GM21528 (cell line): ENCODE measurements around the gene NLGN1.

Experiments used
- ATAC-seq: cut with Tn5 transposase; IDR thresholded peaks from one replicate; pipeline ENCODE4 v1.9.1; 2021; ENCODE audit warnings: mild to moderate bottlenecking, moderate library complexity; ENCODE audit not compliant: unreplicated experiment, low FRiP score

The NLGN1 gene

DNA sequence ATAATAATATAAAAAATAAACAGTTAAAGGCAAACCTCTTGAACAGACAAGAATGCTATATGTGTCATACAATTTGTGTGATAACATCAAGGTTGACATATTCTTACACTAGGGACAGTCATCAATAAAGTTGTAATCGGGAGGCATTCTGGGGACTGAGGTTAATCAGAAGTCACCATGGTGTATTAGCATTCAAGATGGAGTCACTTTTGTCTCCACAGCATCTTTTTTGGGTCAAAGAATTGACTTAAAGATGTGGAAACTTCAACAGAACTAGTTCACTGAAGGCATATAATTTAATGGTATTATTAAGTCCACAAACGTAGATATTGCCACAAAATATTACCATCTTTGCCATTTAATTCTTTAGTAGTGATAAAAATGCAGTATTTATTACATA, 836.0 kb downstream of the NLGN1 start:
- ATAC-seq = no peak

DNA sequence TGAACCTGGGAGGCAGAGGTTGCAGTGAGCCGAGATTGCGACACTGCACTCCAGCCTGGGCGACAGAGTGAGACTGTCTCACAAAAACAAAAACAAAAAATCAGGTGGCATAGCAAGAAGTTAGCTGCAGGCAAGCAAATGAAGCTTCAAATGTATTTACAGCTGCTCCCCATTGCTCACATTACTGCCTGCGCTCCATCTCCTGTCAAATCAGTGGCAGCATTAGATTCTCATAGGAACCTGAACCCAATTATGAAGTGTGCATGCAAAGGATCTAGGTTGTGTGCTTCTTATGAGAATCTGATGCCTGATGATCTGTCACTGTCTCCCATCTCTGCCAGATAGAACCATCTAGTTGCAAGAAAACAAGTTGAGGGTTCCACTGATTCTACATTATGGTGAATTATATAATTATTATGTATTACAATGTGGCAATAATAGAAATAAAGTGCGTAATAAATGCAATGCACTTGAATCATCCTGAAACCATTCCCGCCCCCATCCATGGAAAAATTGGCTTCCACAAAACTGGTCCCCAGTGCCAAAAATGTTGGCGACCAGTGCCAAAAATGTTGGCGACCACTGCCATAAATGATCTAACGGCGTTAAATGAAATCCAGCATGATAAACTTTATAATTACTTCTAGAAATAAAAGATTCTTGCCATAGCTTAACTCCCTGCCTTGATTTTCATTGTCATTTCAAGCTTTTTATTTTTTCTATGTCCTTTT, 844.9 kb downstream of the NLGN1 start:
- no peak for ATAC-seq

DNA sequence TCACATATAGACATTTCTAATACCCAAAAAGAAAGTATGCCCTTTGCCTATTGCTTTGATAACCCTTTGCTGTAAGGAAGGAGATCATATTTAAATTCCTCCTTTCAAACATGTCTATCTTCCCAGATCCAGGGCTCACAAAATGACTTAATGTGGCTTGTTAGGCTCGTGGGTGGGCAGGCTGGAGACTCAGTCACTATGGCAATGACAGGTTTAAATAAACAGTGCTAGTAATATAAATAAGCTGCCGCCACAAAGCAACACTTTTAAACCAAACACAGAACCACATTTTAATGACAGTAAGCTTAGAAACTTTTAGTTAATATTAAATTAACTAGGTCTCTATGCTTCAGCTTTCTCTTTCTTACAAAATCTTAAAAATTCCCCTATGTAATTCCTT, 845.6 kb downstream of the NLGN1 start:
- no peak for ATAC-seq

DNA sequence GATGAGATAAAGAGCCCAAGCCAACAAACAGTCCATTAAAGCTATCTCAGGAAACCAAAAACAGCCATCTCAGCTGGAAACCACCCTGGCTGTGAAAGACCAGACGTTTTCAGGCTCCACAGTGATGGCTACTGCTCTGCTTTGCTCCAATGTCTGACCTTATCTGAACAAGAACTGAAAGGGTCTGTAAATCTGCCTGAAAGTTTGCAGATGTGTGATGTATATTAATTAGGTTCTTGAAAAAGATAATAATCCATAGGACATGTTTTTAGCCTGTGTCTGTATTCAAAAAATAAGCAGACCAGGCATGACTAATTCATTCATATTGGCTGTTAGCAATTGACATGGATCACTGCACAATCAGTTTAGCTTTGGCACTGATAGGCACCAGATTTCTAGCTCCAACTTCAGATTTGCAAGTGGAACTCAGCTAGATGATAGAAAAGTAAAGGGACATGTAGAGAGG, 850.2 kb downstream of the NLGN1 start:
- ATAC-seq = no peak

DNA sequence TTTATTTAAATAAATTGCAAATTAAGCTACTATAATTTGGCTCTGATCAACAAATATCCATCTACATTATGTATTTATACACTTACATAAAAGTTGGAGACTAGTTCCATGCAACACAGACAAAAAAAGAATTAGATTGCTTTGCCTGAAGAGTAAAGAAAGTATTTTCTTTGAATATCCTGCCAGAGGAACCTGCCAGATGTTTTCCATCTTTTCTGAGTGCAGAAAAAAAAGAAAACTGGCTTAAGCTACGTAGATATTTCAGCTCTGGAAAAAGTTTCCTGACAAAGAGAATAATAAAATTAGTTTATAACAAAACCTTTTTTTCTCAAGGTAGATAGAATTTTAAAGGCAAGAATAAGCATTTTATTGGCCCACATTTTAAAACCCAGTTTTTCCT, 854.1 kb downstream of the NLGN1 start:
- no peak for ATAC-seq

DNA sequence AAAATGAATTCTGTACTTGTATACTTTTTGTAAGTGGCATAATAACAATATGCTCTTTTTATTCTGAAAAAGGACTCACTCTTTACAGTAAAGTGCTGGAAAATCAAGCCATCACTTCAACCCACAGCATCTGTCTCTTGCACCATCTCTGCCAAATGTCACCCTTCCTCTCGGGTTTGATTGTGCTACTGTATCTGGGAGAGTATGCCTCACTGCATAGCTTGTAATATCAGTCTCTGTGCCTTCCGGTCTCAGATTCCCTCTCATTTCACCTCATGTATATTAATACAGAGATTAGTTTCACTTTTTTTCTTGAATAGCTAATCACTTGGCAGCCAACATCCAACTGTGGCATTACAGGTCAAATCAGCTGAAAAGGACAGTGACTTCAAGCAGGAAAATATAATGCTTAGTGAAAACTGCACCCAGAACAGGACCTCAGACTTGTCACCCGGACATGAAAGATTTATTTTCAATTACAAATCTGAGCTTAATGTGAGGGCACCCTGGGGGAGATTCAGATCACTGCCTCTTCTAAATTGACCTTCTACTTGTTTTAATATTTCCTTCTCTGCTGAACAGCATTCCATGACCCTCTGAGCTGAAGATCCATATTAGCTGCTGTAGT, 855.8 kb downstream of the NLGN1 start:
- no peak for ATAC-seq

DNA sequence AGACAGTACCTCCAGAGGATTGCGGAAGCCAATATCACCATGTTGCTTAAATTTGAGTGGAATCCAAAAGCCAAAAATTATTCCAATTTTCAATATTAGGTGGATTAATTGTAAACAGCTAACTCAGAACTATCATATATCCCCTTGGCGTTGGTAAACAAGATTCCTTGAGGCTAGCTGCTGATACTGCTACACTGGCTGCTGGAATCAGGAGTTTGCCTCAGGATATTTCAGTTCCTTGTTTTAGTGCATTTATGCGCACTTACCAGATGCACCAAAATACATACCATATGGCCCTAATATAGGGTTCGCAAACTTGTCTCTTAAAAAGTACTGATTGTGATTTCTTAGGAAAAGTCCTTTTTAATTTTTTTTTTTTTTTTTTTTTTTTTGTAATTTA, 856.4 kb downstream of the NLGN1 start:
- no peak for ATAC-seq

DNA sequence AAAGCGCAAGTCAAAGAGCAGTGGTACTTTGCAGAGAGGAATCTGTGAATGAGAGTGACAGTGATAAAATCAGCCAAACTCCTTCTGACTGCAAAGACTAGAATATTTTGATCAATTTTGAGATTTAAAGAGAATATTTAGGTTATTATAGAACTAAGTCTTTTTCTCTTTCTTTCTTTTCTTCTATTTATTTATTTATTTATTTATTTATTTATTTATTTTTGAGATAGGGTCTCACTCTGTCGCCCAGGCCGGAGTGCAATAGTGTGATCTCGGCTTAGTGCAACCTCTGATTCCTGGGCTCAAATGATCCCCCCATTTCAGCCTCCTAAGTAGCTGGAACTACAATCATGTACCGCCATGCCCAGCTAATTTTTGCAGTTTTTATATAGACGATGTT, 857.9 kb downstream of the NLGN1 start:
- no peak for ATAC-seq

DNA sequence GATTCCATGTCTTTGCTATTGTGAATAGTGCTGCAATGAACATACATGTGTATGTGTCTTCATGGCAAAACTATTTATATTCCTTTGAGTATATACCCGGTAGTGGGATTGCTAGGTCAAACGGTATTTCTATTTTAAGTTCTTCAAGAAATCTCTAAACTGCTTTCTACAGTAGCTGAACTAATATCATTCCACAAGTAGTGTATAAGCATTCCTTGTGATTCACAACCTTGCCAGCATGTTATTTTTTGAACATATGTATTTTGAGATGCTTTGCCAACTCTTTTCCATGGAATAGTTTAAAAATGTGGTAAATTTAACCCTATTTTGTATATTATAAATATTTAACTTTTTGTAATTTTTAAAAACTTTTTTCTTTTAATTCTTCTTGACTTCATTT, 868.9 kb downstream of the NLGN1 start:
- ATAC-seq = no peak

DNA sequence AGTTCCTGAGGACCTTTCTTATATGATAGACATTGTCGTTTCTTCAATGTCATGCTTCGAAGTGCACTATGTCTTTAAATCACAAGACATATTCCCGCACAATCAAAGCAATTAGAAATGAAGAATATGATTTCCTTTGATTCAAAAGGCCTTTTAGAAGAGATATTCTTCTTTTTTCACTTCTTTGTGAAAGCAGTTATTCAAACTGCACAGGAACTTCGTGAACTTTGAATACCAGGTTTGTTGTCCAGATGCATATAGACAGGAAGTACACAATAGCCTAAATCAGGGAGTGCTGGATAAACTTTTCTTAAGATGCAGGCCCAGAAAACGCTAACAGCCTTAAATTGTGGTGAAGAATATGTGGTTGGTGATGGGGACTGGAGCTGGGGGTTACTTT, 870.5 kb downstream of the NLGN1 start:
- ATAC-seq = no peak

DNA sequence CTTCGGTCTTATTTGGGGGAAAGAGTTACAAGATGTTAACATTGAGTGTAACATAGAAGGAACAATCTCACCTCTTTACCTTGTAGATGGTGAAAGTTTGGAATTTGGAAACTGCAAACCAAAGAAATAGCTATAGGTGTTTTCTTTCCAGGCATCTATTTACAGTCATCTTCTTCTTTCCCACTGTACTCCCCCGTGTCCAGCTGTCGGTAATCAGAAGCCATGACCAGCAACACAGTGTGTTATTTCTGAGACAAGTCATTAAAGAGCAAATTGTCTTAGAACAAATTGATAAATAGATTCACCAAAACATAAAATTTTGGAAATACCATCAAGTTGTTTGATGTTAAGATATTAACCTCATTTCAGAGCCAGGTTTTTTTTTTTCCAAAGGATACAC, 871.0 kb downstream of the NLGN1 start:
- ATAC-seq = no peak

DNA sequence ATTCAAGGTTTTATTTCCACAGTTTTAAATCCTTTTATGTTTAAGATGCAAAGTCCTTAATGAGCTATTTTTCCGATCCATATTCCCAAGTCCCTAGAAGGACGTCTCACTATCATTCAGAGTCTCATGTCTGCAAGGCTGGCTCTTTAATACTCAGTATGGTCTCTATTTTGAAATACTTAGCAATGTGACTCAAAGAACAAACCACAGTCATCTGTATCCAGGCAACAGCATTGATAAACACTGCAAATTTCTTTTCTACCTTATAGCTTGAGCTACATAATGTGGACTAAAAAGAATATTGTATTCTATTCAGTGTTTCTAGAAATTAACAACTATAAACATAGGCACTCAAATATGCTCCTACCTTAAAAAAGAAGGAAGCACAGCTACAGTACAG, 873.3 kb downstream of the NLGN1 start:
- no peak for ATAC-seq

DNA sequence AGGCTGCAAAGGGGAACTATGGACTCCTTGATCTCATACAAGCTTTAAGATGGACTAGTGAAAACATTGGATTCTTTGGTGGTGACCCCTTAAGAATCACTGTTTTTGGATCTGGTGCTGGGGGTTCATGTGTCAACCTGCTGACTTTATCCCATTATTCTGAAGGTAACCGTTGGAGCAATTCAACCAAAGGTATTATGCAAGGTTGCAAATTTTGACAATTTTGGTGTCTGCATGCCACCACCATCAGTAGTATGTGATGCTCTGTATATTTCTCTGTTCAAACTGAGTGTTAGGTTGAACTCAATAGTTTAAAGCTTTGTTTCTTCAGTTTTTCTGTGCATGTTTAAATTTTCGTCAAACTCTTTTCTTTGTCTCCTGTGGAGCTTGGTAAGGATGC, 877.8 kb downstream of the NLGN1 start:
- ATAC-seq = no peak

DNA sequence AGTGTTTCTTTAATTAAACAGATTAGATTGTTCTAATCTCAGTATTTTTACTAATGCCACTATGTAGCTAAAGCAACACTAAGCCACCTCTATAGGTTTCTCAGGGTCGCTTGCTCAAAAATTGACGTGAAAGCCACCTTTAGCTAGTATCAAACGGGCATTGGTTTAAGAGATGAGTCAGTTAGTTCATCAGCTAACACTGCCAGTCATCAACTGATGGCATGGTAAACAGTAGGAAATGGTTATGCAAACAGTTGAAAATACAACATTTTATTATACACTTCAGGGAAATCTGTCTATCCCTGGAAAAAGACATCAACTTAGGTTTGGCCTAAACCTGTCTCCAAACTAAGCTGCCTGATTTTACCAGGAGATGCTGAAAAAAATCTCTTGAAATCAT, 879.3 kb downstream of the NLGN1 start:
- no peak for ATAC-seq

DNA sequence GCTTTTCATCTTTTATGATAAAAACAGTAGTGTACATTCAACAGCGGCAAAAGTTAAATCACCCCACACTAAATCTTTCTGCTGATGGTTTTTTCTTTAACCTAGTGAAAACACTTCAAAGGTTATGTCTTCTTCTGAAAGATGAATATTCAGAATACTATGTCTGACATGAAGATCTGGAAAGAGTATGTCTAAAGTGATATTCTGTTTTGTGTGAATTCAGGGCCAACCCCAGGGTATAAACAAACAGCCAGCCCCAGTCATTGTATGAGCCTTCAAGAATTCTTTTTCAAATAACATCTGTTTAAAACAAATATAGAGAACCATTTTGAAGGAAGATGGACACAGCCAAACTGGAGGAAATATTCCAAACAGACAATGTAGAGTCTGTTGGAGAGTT, 880.5 kb downstream of the NLGN1 start:
- no peak for ATAC-seq

DNA sequence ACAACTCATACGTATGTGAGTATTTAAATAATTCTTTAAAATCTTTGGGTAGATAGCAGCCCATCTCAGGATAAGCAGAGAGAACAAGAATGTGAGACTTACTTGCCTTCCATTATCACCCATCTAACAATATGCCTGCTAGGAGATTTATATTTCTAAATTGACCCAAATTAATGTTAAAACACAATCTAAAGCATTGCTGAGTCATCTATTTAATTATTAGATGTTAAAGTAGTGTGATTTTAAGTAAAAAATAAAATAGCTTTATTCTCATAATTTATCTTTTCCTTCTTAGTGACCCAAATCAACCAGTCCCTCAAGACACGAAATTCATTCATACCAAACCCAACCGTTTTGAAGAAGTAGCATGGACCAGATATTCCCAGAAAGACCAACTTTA, 882.6 kb downstream of the NLGN1 start:
- no peak for ATAC-seq

DNA sequence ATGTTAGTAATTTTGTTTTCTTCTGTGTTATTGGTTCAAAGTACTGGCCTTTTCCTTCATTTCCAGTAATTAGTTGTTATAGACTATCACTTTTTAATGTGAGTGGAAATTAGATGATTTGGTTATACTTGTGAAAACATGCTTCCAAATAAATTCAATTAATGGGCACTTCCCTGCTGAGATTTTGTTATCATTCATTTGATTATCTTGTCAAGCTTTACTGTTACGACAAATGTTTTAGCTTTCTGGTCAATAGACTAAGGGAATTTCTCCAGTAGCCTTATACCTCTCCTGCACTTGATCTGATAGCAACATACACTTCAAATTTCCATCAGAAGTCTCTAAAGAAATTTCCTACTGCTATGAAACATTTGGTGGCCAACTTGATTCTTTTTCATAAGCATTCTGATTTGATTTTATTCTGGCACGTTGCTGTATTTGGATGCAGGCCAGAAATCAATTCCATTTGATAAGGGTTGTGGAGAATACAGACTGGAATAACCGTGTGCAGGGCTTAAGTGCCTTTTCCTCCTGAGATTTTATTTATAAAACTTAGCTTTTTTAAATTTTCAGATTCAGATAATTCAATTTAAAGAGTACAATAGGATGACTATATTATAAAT, 887.8 kb downstream of the NLGN1 start:
- ATAC-seq = no peak

DNA sequence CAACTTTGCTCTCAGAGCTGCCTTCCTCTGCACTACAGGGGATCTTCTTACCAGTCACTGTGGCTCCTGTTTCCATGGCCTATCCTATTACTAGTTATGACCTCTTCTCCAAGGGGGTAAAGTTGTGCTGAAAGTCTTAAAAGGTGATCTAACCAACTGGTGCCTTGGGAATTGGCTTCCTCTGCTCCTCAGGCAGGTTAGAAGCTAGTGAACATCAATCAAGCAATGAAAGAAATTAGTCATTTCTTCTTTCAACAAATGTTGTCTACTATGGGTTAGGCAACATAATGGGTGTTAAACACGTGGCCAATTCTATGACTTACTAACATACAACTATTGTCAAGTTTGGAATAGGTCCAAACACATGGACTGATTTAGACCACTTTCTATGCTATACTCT, 890.2 kb downstream of the NLGN1 start:
- ATAC-seq = no peak

DNA sequence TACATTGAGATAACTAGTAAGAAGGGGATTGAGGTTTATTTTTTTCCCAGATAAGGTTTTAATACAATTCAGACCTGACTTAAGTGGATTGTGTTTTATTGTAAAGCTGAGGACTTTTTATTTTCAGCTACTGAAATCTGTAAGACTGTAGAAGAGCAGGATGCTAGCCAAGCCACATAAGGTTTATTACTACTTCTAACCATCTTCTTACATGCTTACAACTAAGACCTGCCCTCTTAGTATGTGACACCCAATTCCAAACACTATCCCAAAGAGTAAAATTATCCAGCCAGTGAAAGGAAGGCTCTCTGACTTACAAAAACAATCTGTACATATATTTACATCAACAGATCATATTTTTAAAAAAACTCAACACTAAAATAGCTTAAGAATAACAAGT, 897.1 kb downstream of the NLGN1 start:
- ATAC-seq = no peak

DNA sequence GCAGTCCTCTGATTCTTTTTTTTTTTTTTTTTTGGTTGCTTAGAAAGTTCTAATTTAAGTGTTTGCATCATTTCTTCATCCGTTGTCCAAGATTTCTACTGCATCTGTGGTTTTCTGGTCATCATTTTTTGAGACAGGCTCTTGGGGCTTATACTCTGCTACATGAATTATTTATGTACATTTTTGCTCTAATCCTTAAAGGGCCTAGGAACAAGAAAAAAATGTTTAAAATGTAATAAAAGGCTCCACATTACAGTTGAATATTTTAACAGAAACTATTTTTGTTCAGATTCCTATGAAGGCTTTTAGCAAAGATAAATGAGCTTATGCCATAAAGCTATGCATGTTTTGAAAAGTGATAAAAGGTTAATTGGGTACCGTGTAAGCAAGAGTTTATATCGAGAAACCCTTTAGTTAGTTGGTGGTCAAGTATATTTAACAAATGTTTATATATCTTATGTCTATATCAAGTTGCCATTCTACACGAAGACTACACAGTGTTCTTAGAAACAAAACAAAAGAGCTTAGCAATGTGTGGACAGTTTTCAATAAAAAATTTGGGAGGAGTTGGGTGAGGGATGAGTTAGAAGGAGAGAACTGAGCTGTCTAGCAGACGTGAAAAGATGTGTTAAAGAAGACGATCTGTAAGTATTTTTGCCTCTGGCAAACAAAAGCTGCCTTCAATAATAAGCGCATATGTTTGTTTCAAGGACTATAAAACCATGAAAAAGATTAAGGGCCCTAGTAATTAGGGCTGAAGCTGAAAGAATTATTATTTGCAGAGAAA, 898.0 kb downstream of the NLGN1 start:
- no peak for ATAC-seq

DNA sequence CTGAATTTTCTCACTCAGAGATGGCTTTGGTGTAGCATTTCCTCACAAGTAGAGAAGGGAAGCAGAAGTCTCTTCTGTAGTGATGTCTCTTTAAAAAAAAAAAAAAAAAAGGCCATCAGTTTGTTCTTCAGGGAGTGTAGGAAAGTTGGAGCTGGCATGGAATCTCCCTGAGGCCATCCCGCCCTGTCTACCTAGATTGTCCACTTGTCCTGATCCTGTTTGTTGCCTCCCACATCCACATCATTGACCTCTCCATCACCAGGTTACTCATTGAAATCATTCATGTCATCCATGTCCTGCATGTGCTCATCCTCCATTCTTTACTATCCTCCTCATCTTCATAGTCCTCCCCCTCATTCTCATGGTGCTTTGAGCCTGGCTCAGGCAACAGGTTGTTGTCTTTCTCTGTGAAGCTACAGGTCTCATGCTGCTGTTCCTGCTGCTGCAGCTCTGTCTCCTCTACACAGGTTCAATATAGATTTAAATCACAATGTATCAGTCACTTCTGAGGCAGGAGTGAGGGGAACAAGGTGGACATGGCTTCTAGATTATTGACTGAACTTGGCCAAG, 905.3 kb downstream of the NLGN1 start:
- no peak for ATAC-seq
